NCI-H128 (cell line): ENCODE results near the gene MTR.

Experiments used
- DNase-seq: peaks from one replicate; lab custom pipeline; 2025; ENCODE audit not compliant: unreplicated experiment; lab: John Stamatoyannopoulos, UW

MTR gene

GRCh38 chr1:236774926-236775325 lies 20.2 kb upstream of the MTR start:
- no peak for DNase-seq

- no peak for DNase-seq
These were observed 15.8 kb upstream of the MTR start for GRCh38 chr1:236779312-236779711.

DNA sequence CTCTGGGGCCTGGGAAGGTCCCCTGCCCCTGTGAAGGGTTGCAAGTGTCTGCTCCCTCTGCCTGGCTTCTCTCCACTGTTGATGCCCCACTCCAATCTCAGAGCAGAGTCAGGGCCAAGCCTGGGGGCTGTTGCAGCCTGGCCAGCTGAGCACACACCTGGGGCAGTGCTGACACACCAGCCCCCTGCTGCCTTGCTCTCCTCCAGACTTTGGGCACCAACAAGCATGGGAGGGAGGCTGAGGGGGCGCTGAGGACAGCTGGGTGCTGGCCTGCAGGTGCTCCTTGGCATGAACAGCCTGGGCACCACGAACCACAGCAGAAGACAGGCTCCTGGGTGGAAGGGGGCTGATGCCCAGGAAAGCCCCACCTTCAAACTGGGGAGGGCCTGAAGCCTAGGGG lies 9.6 kb upstream of the MTR start:
- no peak for DNase-seq

DNA sequence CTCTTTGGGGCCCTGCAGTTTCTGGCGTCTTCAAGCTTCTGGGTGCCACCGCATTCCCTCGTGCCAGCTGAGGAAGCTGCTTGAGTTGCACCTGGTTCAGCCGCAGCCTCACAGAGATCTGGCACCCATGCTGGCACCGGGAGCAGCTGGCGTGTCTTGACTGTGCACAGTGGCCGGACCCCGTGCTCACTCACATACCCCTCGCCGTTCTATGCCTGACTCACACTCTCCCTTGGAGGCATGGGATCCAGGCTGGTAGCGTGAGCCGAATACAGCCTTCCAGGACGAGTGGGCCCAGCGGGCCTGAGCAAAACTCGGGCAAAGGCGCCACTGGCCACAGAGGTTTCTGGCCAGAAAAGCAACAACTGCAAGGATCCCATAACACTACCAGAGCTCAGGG lies 8.6 kb upstream of the MTR start:
- DNase-seq, result no peak

DNA sequence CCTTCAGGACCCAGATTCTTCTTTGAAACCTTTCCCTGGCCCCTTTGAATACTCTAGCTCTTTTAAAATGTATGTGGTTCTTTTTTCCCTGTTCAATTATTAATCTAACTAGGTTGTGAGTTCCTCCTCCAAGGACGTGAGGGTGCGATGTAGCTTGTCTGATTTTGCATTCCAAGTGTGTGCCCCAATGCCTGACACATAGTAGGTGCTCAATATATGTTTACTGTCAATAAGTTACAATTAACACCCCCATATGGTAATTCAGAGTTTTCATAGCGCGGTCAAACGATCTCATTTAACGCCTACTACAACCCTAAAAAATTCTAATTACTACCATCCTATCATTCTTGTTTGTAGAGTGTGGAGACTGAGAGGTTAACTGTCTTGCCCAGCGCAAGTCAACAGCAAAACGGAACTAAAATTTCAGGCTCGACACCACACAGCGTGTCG lies 482 bp upstream of the MTR start:
- no peak for DNase-seq

GRCh38 chr1:236795757-236796667 lies 920 bp downstream of the MTR start:
- peak; percentile 13 for DNase-seq

DNA sequence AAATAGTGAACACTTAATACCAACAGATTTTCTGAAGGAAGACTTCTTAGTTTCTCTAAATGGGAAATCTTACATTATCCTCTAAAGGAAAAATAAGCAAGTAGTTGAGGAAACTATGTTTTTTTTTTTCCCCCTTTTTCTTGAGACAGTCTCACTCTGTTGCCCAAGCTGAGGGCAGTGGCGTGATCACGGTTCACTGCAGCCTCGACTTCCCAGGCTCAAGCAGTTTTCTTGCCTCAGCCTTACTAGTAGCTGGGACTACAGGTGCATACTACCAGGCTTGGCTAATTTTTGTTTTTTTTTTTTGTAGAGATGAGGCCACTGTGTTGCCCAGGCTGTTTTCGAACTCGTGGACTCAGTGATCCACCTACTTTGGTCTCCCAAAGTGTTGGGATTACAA lies 3.9 kb downstream of the MTR start:
- no peak for DNase-seq

DNA sequence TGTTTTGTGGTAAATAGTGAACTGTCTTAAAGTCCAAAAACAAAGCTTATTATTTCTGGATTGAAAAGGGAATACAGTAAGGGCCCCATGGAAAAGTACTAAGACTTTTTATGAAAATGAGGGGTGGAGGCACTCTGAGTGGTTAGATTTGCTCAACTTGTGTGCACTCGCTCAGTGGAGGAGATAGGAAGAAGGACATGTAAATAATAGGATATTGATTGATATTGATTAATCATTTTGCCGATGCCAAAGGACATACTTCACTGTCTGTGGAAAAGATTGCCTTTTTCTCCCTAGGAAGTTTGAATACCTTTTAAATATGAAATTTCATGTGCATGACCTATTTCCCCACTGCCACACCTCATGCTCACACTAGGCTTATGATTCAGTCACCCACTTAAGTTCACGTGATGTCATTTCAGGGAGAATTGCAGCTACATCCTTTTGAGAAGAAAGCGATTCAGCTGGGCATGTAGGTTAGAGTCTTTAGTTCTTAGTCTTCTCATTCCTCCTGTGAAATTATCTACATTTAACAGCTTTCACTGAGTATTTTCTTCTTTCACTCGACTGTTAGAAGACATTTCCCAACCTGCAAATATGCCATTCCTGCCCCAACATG lies 5.0 kb downstream of the MTR start:
- DNase-seq, result no peak

- no peak for DNase-seq
These were observed 5.5 kb downstream of the MTR start for GRCh38 chr1:236800623-236801022.

DNA sequence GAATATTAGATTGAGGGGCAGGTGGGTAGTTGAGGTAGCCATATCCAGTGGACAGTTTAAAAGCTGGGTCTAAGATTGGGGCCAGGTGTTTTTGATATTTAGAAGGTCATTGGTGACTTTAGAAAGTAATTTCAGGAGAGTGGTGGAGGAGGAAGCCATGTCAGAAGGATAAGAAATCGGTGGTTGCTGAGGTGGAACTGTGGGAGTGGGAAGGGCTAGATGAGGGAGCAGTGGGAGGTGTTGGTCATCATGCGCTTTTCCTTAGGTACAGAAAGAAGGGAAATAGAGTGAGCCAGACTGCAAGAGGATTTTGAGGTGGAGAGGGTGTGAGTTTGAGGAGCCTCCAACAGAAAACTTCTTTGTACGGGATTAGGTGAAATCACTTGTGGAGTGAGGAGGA lies 7.2 kb downstream of the MTR start:
- DNase-seq, result no peak

- no peak for DNase-seq
These were observed 11.5 kb downstream of the MTR start for GRCh38 chr1:236806634-236807033.

DNA sequence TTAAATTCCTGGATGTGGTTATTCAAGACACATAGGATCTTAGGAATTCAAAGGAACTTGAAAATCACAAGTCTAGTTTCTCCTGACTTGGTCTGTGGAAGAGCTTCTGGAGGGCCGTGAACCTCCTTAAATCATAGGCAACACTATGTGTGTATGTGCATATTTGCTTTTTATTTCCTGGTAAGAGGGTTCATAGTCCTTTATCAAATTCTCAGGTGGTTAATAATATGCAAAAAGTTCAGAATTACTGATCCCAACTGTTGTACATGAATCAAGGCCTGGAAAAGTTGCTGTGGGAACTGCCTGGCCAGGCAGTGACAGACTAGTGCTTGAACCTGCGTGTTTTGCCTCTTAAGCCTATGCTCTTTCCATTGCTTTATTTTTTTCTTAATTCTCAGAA lies 12.9 kb downstream of the MTR start:
- no peak for DNase-seq

DNA sequence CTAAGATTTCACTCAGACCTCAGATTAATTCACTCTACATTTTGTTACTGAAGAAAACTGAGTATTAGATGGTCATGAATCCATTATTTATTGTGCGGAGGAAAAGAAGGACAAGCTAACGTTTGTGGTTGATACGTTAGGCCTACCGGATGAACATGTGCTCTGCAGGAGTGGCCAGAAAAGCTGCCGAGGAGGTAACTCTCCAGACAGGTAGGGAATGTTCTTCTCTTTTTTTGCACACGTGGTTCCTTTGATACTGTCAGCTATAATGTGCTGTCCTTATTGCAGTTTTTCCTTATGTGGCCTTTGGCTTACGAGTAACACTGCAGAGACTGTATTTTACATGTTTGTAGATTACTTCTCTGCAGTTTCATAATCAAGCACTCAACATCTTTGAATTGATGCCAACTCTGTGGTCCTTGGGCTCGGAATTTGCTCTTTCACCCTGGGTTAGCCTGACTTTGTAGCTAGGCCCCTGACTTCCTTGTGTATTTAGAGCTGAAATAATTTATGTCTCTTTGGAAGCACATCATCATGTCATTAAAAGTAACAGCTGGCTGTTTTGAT lies 13.6 kb downstream of the MTR start:
- DNase-seq, result no peak

GRCh38 chr1:236809148-236809547 lies 14.1 kb downstream of the MTR start:
- DNase-seq, result no peak

GRCh38 chr1:236810018-236810417 lies 14.9 kb downstream of the MTR start:
- no peak for DNase-seq

GRCh38 chr1:236812334-236813030 lies 17.4 kb downstream of the MTR start:
- DNase-seq, result no peak

GRCh38 chr1:236815941-236816340 lies 20.8 kb downstream of the MTR start:
- DNase-seq, result no peak

DNA sequence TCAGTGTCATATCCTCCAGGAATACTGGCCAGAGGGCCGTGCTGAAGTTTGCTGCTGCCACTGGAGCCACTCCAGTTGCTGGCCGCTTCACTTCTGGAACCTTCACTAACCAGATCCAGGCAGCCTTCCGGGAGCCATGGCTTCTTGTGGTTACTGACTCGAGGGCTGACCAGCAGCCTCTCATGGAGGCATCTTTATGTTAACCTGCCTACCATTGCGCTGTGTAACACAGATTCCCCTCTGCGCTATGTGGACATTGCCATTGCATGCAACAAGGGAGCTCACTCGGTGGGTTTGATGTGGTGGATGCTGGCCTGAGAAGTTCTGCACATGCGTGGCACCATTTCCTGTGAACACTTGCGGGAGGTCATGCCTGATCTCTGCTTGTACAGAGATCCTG lies 24.8 kb downstream of the MTR start:
- DNase-seq, result no peak

DNA sequence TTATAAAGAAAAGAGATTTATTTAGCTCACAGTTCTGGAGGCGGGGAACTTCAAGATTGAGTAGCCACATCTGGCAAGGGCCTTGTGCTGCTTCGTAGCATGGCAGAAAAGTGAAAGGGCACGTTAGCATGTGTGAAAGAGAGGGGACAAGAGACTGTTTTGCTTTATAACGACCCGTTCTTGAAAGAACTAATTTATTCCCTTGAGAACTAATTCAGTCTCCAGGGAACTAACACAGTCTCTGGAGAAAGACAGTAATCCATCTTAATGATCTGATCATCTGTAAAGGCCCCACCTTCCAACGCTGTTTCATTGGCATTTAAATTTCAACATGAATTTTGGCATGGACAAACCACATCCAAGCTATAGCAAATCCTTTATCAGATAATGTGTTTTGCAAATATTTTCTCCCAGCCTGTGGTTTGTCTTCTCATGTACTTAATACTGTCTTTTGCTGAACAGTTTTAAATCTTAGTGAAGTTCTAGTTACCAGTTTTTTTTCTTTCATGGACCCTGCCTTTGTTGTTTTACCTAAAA lies 26.1 kb downstream of the MTR start:
- DNase-seq, result no peak

- no peak for DNase-seq
These were observed 28.5 kb downstream of the MTR start for GRCh38 chr1:236823559-236823958.

GRCh38 chr1:236829085-236829484 lies 34.0 kb downstream of the MTR start:
- DNase-seq, result no peak
